Common myeloid progenitor, CD34-positive (primary cell): ENCODE results near the gene SORBS1. TPM values are rescaled to one million over a fixed set of nuclear protein-coding genes. Genes with fewer than 3 reads are reported as not detected.
A peak's percentile ranks its signal among the peaks of the same experiment; 100 is the strongest.

Experiments
- CTCF ChIA-PET: fragments of 350-600 bp; sonication (Branson Sonifier 250); formaldehyde crosslinking; loops from one replicate; lab custom pipeline; 2021; ENCODE audit warnings: antibody characterized with exemption; lab: Charles Lee
- POLR2A ChIA-PET: fragments of 350-600 bp; sonication (Branson Sonifier 250); formaldehyde crosslinking; loops from one replicate; lab custom pipeline; 2021; ENCODE audit warnings: antibody characterized with exemption; lab: Charles Lee
- DNase-seq, 3 donors: peaks; one replicate each; pipeline versions ENCODE4 v3.0.0 to v3.0.0-alpha.2; 2013
- H3K27ac ChIP-seq, 2 experiments: 1 replicate in 1 of 2; 2 replicates in 1 of 2; pipeline ENCODE4 v1.7.0; 2013; ENCODE audit warnings: inconsistent platforms in 2 of 2, low read length in 2 of 2, mild to moderate bottlenecking in 2 of 2, low read depth in 1 of 2, moderate library complexity in 1 of 2; ENCODE audit not compliant: severe bottlenecking in 2 of 2, insufficient read depth in 1 of 2, poor library complexity in 1 of 2
- H3K27me3 ChIP-seq, 5 experiments: replicated peaks in 2 of 5; 1 replicate in 3 of 5; 2 replicates in 2 of 5; pipeline versions ENCODE4 v1.6.1 to v1.7.0; 2013; ENCODE audit warnings: low read length in 4 of 5, mild to moderate bottlenecking in 2 of 5, moderate library complexity in 2 of 5, inconsistent platforms in 1 of 5; ENCODE audit not compliant: insufficient read depth in 5 of 5, control insufficient read depth in 4 of 5
- H3K36me3 ChIP-seq, 4 experiments: 1 replicate in 2 of 4; 2 replicates in 2 of 4; pipeline versions ENCODE4 v1.6.1 to v1.7.0; 2013; ENCODE audit warnings: low read length in 3 of 4, control low read depth in 1 of 4, mild to moderate bottlenecking in 1 of 4; ENCODE audit not compliant: control insufficient read depth in 4 of 4, insufficient read depth in 4 of 4
- H3K4me1 ChIP-seq, 4 experiments: 1 replicate in 3 of 4; 2 replicates in 1 of 4; pipeline versions ENCODE4 v1.6.1 to v1.7.1; 2013; ENCODE audit warnings: low read length in 3 of 4, mild to moderate bottlenecking in 3 of 4, control low read depth in 1 of 4, inconsistent platforms in 1 of 4, moderate library complexity in 1 of 4; ENCODE audit not compliant: control insufficient read depth in 4 of 4, insufficient read depth in 4 of 4; ENCODE audit errors: control extremely low read depth in 1 of 4
- H3K4me3 ChIP-seq, 7 experiments: 1 replicate in 4 of 7; 2 replicates in 3 of 7; pipeline versions ENCODE4 v1.5.1 to v1.7.0; 2013; ENCODE audit warnings: mild to moderate bottlenecking in 7 of 7, low read length in 6 of 7, moderate library complexity in 6 of 7, inconsistent platforms in 2 of 7, low read depth in 2 of 7, control low read depth in 1 of 7; ENCODE audit not compliant: insufficient read depth in 4 of 7, control insufficient read depth in 1 of 7; ENCODE audit errors: extremely low read depth in 1 of 7
- H3K9me3 ChIP-seq, 5 experiments: 1 replicate in 4 of 5; 2 replicates in 1 of 5; pipeline versions ENCODE4 v1.6.1 to v1.7.1; 2013; ENCODE audit warnings: low read length in 4 of 5, mild to moderate bottlenecking in 2 of 5, inconsistent platforms in 1 of 5, low read depth in 1 of 5, moderate library complexity in 1 of 5; ENCODE audit not compliant: control insufficient read depth in 4 of 5, insufficient read depth in 2 of 5; ENCODE audit errors: control extremely low read depth in 1 of 5
- WGBS: methylation state at CpG from one replicate; pipeline ENCODE4 v1.1.5; 2013; ENCODE audit not compliant: insufficient coverage; 5-methylcytosine and 5-hydroxymethylcytosine counted together
- polyA plus RNA-seq: library from polyadenylated mRNA; unstranded; fragments of 120-200 nt; gene quantifications from one replicate; pipeline ENCODE4 v1.2.1, GENCODE V29; 2013

Gene SORBS1
- polyA plus RNA-seq = 3.2 TPM

DNA sequence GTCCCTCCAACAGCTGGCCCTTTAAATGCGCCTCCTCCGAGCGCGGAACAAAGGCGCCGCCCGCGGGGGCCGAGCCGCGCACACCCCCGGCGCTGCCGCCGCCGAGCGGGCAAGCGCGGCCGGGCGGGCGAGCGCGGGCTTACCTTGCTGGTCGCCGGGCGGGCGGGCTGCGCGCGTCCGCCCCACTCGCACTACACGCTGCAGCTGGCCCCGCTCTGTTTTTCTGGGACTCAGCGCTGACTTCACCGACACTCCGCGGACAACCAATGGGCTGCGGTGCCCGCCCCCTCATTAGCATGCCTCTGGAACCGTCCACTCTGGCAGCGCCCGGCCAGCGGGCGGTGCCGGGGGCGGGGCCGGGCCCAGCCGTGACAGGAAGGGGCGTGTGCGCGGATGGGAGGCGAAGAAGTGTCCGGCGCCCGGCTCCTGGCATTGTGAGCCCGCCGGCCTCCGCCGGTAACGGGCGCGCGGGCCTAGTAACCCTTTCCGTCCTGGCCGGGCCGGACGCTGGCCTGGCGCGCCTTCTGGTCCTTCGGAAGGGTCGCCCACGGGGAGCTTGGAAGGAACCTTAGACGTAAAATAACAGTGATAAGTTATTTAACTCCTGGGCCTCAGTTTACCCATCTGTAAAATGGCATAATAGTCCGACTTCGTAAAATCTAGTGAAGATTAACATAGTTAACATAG, at the start of gene SORBS1:
SORBS1 (minus strand) TSS at position 195 of the 687 bp plus-strand sequence. CDS start 120,236 bp downstream, outside the sequence.
- Histone ChIP-seq H3K27me3 (peaks cover 0 to 6% (median 2%) of the 10 kb centered on the region in 5 experiments), H3K4me1 (peaks cover 0 to 14% (median 8%) of the 10 kb centered on the region in 4 experiments), H3K36me3 (no peaks in the 10 kb centered on the region), H3K4me3 (peak within 1 kb of the TSS; percentile 58 to 97 (median 84)), H3K9me3 (no peaks in the 10 kb centered on the region), H3K27ac (peak within 1 kb of the TSS in 1 of 2 experiments; percentile 49)
- peak; percentile 92 to 95 (median 95) for DNase-seq
- ChIA-PET POLR2A (no interaction called here), CTCF (interaction anchor here (1.1 kb wide), 1 partner anchor 12 kb away, joined by 3 read pairs; no protein-coding TSS in a partner anchor)
- 2% methylated on average over 77 of the region's 77 CpGs for WGBS

DNA sequence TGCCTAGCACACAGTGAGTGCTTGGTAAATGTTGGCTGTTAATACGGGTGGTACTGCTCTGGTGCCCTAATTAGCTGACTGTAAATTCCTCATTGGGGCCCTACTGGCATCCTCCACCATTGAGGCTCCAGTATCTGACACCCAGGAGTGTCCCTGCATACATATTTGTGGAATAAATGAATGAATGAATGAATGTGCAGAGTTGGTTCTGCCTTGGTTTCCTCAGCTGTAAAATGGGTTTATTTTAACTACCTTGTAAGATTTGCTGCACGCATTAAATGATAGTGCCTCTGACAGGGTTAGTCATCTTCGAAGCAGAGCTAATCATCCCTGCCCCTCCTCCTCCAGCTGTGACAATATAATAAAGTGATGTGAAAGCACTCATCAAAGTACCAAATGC, 49.6 kb upstream of the SORBS1 start:
- H3K4me3 ChIP-seq = no peak overlapping the region
- ChIA-PET CTCF (interaction anchor here (1.3 to 1.7 kb wide), 3 partner anchors 9 to 236 kb away, joined by 4 to 5 read pairs (median 4); no protein-coding TSS in a partner anchor), POLR2A (no interaction called here)
- no peaks in the 10 kb centered on the region for H3K4me1 ChIP-seq
- H3K9me3 ChIP-seq = no peaks in the 10 kb centered on the region
- H3K27ac ChIP-seq = no peak overlapping the region
- no peaks in the 10 kb centered on the region for H3K27me3 ChIP-seq
- no peak for DNase-seq
- 100% methylated on average over 2 of the region's 3 CpGs for WGBS
- H3K36me3 ChIP-seq = peaks cover 13 to 90% (median 85%) of the 10 kb centered on the region in 4 experiments

DNA sequence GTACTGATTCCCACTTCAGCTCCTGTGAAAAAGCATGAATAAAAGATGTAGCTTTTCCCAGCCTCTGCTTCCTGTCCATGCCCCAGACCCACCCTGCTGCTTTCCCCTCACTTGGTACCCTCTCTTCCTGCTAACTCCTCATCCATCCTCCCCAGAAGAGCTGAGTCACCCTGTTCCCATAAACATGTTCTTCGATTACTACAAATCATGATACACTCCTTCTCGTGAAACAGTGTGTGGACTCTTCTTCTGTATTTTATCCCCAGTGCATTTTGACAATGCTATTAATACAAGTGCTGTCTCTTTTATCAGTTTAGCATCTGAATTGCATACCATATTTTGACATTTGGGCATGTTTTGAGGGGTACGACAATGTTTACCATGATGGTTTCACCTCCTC, 45.8 kb upstream of the SORBS1 start:
- peaks cover 10 to 63% (median 56%) of the 10 kb centered on the region in 4 experiments for H3K36me3 ChIP-seq
- ChIA-PET CTCF (interaction anchor here (0.7 to 1.7 kb wide), 2 partner anchors 161 to 233 kb away, joined by 3 to 5 read pairs; no protein-coding TSS in a partner anchor), POLR2A (no interaction called here)
- no peak overlapping the region for H3K27ac ChIP-seq
- no peak overlapping the region for H3K4me3 ChIP-seq
- DNase-seq = no peak
- no peaks in the 10 kb centered on the region for H3K4me1 ChIP-seq
- H3K9me3 ChIP-seq = no peaks in the 10 kb centered on the region
- no peaks in the 10 kb centered on the region for H3K27me3 ChIP-seq
- 60% methylated on average over 2 of the region's 3 CpGs for WGBS

DNA sequence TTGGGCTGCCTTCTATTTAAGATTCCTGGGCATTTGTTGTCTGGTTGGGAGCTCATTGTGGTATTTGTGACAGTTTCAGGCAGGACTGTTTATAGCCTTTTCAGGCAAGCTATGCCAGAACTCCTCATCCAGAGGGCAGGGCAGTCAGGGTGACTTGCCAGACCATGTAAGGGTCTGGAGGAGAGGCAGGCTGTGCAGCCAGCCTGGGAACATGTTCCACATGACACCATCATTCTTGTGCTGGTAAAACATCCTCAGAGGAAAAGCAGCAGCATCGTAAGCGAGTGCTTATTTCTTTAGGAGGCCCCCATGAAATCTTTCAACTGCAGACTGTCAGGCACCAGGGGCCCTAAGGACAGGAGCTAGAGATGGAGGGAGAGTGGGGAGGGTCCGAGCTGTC, 44.0 kb upstream of the SORBS1 start:
- H3K9me3 ChIP-seq = no peaks in the 10 kb centered on the region
- H3K4me1 ChIP-seq = no peaks in the 10 kb centered on the region
- H3K4me3 ChIP-seq = no peak overlapping the region
- no peak for DNase-seq
- 100% methylated on average over 1 of the region's 3 CpGs for WGBS
- peaks cover 5 to 48% (median 39%) of the 10 kb centered on the region in 4 experiments for H3K36me3 ChIP-seq
- H3K27ac ChIP-seq = no peak overlapping the region
- H3K27me3 ChIP-seq = no peaks in the 10 kb centered on the region
- CTCF ChIA-PET = interaction anchor here (1.0 to 8.7 kb wide), 11 partner anchors 11 to 229 kb away, joined by 3 to 123 read pairs (median 4); no protein-coding TSS in a partner anchor
- POLR2A ChIA-PET = interaction anchor here (0.6 kb wide), 1 partner anchor 322 kb away, joined by 4 read pairs; no protein-coding TSS in a partner anchor

DNA sequence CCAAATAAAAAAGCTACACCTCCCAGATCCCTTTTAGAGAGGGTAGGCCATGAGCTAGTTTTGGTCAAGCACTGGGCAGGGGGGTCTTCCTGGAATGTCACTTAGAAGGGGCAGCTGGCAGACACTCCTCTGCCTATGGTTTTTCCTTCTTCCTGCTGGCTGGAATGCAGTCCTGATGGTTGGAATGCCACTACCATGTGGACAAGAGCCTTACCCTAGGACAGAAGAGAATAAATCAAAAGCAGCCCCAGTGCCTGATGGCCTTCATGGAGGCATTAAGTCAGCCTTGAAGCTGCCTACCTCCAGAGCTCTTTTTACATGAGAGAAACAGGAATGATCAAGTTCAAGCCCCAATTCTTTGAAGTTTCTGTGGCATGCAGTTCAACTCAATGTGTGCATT, 43.5 kb upstream of the SORBS1 start:
- Histone ChIP-seq H3K27me3 (no peaks in the 10 kb centered on the region), H3K27ac (no peak overlapping the region), H3K9me3 (no peaks in the 10 kb centered on the region), H3K36me3 (peaks cover 4 to 44% (median 35%) of the 10 kb centered on the region in 4 experiments), H3K4me1 (no peaks in the 10 kb centered on the region), H3K4me3 (no peak overlapping the region)
- ChIA-PET CTCF (interaction anchor here (0.9 to 8.7 kb wide), 17 partner anchors 8 to 359 kb away, joined by 3 to 123 read pairs (median 4); no protein-coding TSS in a partner anchor), POLR2A (no interaction called here)
- no peak for DNase-seq

DNA sequence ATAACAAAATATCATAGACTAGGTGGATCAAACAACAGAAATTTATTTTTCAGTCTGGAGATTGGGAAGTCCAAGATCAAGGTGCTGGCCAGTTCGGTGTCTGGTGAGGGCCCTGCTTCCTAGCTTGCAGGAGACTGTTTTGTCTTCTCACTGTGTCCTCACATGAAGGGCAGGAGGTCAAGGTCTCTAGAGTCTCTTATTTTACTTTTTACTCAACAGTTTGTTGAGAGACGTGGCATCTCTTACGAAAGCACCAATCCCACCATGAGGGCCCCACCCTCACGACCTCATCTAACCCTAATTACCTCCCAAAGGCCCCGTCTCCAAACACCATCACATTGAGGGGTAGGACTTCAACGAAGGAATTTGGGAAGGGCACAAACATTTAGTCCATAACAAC, 41.2 kb upstream of the SORBS1 start:
- no peaks in the 10 kb centered on the region for H3K9me3 ChIP-seq
- DNase-seq = no peak
- H3K27me3 ChIP-seq = no peaks in the 10 kb centered on the region
- POLR2A ChIA-PET = no interaction called here
- H3K4me3 ChIP-seq = no peak overlapping the region
- H3K4me1 ChIP-seq = no peaks in the 10 kb centered on the region
- H3K27ac ChIP-seq = no peak overlapping the region
- WGBS = 91% methylated on average over 6 of the region's 6 CpGs
- peaks cover 4 to 26% (median 18%) of the 10 kb centered on the region in 4 experiments for H3K36me3 ChIP-seq
- CTCF ChIA-PET = interaction anchor here (0.6 to 8.7 kb wide), 15 partner anchors 8 to 240 kb away, joined by 3 to 123 read pairs (median 4); no protein-coding TSS in a partner anchor
